IPS-18c (cell line): ENCODE measurements around the gene PIF1.
A peak's percentile ranks its signal among the peaks of the same experiment; 100 is the strongest.

ENCODE experiments used
- H3K4me3 ChIP-seq: 2 replicates; pipeline ENCODE4 v1.7.0; 2013; ENCODE audit warnings: low read depth, mild to moderate bottlenecking, low read length, moderate library complexity; ENCODE audit not compliant: insufficient read depth
- H3K9me3 ChIP-seq: one replicate; pipeline ENCODE4 v1.6.1; 2013; ENCODE audit warnings: mild to moderate bottlenecking, low read length, moderate library complexity; ENCODE audit not compliant: control insufficient read depth, insufficient read depth

Gene PIF1, protein sequence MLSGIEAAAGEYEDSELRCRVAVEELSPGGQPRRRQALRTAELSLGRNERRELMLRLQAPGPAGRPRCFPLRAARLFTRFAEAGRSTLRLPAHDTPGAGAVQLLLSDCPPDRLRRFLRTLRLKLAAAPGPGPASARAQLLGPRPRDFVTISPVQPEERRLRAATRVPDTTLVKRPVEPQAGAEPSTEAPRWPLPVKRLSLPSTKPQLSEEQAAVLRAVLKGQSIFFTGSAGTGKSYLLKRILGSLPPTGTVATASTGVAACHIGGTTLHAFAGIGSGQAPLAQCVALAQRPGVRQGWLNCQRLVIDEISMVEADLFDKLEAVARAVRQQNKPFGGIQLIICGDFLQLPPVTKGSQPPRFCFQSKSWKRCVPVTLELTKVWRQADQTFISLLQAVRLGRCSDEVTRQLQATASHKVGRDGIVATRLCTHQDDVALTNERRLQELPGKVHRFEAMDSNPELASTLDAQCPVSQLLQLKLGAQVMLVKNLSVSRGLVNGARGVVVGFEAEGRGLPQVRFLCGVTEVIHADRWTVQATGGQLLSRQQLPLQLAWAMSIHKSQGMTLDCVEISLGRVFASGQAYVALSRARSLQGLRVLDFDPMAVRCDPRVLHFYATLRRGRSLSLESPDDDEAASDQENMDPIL

DNA sequence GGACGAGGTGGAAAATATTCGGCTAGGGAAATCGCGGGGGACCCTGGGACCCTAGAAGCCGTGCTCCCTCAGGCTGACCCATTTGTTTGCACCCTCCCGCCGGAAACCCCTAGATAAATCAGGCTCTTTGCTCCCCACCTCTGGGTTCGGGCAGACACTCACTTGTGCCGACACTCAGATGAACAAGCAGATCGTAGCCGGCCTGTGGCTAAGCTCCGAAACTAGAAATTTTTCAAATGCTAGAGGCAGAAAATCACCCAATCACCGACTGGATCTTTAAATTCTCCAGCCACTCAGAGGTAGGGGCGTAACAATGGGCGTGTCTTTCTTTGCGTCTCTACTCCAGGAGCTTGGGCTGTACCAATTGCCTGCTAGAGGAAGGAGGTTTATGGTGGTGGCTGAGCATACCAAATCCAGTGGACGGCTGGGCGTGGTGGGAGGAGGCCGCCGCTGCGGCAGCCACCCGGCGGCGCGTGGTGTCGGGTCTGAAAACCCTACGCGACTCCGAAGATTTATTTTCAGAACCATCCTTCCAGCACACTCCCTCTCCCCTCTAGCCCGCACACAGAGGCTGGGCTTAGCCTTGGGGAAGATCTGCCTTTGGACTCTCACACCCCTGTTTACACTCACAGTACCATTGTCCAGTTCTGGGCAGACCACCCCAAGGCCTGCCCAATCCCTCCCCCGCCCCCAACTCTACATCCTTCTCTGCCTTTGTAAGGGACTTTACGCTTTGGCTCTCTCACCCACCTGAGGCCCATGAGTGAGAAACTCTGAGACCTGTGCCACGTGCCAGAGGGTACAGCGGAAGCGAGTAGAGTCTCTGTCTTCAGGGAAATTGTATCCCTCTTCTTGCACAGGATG lies at the start of gene PIF1:
TSS of gene PIF1 (minus strand) at position 217 of the 864 bp plus-strand sequence. CDS start 1,312 bp downstream, outside the sequence.
- Histone ChIP-seq H3K4me3 (peak within 1 kb of the TSS; percentile 75), H3K9me3 (no peaks in the 10 kb centered on the region)

GRCh38 chr15:64870353-64870752 lies 44.9 kb upstream of the PIF1 start:
- Histone ChIP-seq H3K4me3 (no peak overlapping the region), H3K9me3 (no peaks in the 10 kb centered on the region)

GRCh38 chr15:64869501-64869900 lies 44.1 kb upstream of the PIF1 start:
- Histone ChIP-seq H3K9me3 (no peaks in the 10 kb centered on the region), H3K4me3 (no peak overlapping the region)

DNA sequence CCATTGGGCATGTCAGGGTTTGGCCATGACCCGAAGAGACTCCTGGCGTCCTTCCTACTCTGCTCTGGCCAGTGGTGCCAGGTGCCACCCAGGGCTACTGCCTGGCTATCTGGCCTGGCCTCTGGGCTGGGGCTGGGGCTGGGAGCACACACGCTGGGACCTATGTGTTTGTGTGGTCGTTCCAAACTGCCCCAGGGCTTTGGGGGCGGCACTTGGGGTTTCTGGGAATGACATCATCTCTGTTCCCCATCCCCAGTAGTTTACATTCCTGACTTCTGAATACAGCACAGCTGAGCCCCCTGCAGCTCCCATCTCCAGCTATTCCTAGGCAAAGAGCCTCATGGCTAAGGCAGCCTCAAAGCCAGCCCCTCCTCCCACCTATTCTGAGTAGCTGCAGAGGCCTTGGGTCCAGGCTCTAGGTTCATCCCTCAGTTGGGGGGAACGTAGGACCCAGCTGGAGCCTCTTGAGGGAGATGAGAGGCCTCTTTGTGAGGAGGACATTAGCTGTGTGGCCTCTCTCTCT lies 40.6 kb upstream of the PIF1 start:
- no peak overlapping the region for H3K4me3 ChIP-seq
- H3K9me3 ChIP-seq = no peaks in the 10 kb centered on the region

- Histone ChIP-seq H3K9me3 (no peaks in the 10 kb centered on the region), H3K4me3 (no peak overlapping the region)
Observed at GRCh38 chr15:64865126-64865997, 39.9 kb upstream of the PIF1 start.

- Histone ChIP-seq H3K4me3 (no peak overlapping the region), H3K9me3 (no peaks in the 10 kb centered on the region)
Observed at GRCh38 chr15:64864068-64864467, 38.6 kb upstream of the PIF1 start.

DNA sequence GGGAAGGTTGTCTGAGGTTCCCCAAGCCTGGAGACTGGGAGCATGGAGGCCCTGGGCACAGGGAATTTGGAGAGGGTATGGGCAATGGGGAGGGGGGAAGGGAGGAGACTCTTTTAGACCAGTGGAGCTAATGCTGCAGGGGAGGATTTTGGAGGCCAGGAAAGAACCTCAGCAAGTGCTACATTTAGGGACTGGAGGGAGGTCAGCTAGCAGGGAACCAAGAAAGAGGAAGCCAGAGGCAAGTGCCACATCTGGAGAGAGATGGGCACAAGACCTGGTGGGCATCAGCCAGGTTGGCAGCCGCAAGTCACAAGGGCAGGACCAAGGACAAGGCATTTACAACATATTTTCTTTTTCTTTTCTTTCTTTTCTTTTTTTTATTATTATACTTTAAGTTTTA lies 37.0 kb upstream of the PIF1 start:
- no peaks in the 10 kb centered on the region for H3K9me3 ChIP-seq

GRCh38 chr15:64861960-64862359 lies 36.5 kb upstream of the PIF1 start:
- no peaks in the 10 kb centered on the region for H3K9me3 ChIP-seq
- H3K4me3 ChIP-seq = no peak overlapping the region

More for the DNA sequence above, 37.0 kb upstream of the PIF1 start:
- H3K4me3 ChIP-seq = no peak overlapping the region

DNA sequence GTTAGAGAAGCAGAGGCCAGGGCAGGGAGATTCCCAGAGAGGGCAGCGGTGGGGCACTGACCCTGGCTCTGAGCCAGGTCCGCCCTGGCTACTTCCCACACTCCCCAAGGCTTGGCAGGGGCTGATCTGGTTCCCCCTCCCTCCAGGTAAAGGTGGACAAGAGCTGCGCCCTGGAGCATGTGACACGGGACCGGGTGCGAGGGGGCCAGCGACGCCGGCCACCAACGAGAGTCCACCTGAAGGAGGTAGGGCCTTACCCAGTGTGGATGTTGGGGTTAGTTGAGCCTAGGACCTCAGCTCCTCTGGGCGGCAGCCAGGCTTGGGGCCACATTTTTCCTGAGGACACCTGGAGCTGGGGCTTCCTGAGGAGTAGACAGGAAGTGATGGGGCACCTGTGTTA lies 35.9 kb upstream of the PIF1 start:
- Histone ChIP-seq H3K4me3 (no peak overlapping the region), H3K9me3 (no peaks in the 10 kb centered on the region)

GRCh38 chr15:64859226-64859625 lies 33.8 kb upstream of the PIF1 start:
- H3K9me3 ChIP-seq = no peaks in the 10 kb centered on the region

GRCh38 chr15:64858021-64858575 lies 32.7 kb upstream of the PIF1 start:
- Histone ChIP-seq H3K4me3 (no peak overlapping the region), H3K9me3 (no peaks in the 10 kb centered on the region)

More at GRCh38 chr15:64859226-64859625, 33.8 kb upstream of the PIF1 start:
- H3K4me3 ChIP-seq = no peak overlapping the region

GRCh38 chr15:64857421-64857820 lies 32.0 kb upstream of the PIF1 start:
- no peak overlapping the region for H3K4me3 ChIP-seq
- H3K9me3 ChIP-seq = no peaks in the 10 kb centered on the region

- Histone ChIP-seq H3K4me3 (no peak overlapping the region), H3K9me3 (no peaks in the 10 kb centered on the region)
Observed at GRCh38 chr15:64856429-64857145, 31.1 kb upstream of the PIF1 start.

GRCh38 chr15:64855205-64855975 lies 29.9 kb upstream of the PIF1 start:
- Histone ChIP-seq H3K4me3 (no peak overlapping the region), H3K9me3 (no peaks in the 10 kb centered on the region)

DNA sequence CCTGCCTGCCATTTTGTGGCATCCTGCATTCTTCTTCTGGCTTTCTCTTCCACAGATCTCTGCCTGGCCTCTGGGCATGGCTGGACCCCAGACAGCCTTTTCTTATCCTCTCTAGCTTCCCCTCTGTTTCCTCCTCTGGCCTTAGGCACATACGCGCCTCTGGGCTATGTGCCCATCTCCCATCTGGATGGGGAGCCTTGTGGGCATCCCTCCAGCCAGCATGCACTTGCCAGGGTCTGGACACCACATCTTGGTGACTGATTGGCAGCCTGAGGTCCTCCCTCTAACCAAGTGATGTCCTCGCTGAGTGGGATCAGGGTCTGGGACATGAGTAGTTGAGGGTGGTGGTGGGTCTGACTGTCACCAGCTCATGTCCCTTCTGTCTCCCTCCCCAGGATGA lies 29.1 kb upstream of the PIF1 start:
- Histone ChIP-seq H3K9me3 (no peaks in the 10 kb centered on the region), H3K4me3 (no peak overlapping the region)
